Lung (tissue), 12 donors: Measurements from ENCODE around the gene NACC2. TPM values are rescaled to one million over a fixed set of nuclear protein-coding genes. Genes with fewer than 3 reads are reported as not detected.
A peak's percentile ranks its signal among the peaks of the same experiment; 100 is the strongest.

ENCODE experiments used
- ATAC-seq: fragments of 200-7000 bp; cut with Tn5 transposase; one replicate; pipeline ENCODE4 v1.9.1; 2020; ENCODE audit warnings: moderate number of reproducible peaks; ENCODE audit not compliant: insufficient read depth, low FRiP score
- DNase-seq, 3 donors: peaks; one replicate each; pipeline ENCODE4 v3.0.0-alpha.2; 2013 to 2017
- H3K27ac ChIP-seq, 2 donors: one replicate each; pipeline ENCODE4 v1.5.1; 2013; ENCODE audit warnings: mild to moderate bottlenecking in 2 of 2, moderate library complexity in 2 of 2, control low read depth in 1 of 2, inconsistent platforms in 1 of 2, low read depth in 1 of 2, low read length in 1 of 2
- H3K27me3 ChIP-seq, 3 donors: one replicate each; pipeline ENCODE4 v1.5.1; 2013; ENCODE audit warnings: low read length in 2 of 3; ENCODE audit not compliant: control insufficient read depth in 3 of 3, insufficient read depth in 3 of 3
- H3K36me3 ChIP-seq, 4 donors: one replicate each; pipeline ENCODE4 v1.5.1; 2013; ENCODE audit warnings: low read length in 4 of 4, mild to moderate bottlenecking in 1 of 4, moderate library complexity in 1 of 4; ENCODE audit not compliant: control insufficient read depth in 4 of 4, insufficient read depth in 4 of 4
- H3K4me1 ChIP-seq, 5 donors: one replicate each; pipeline ENCODE4 v1.5.1; 2013; ENCODE audit warnings: low read length in 5 of 5, mild to moderate bottlenecking in 2 of 5, moderate library complexity in 1 of 5; ENCODE audit not compliant: control insufficient read depth in 5 of 5, insufficient read depth in 5 of 5
- H3K4me3 ChIP-seq: one replicate; pipeline ENCODE4 v1.5.1; 2013; ENCODE audit warnings: mild to moderate bottlenecking, control low read depth, moderate library complexity
- H3K9ac ChIP-seq, 2 donors: one replicate each; pipeline ENCODE4 v1.5.1; 2013; ENCODE audit warnings: low read length in 2 of 2, control low read depth in 1 of 2; ENCODE audit not compliant: insufficient read depth in 1 of 2
- H3K9me3 ChIP-seq, 4 donors: one replicate each; pipeline ENCODE4 v1.5.1; 2013; ENCODE audit warnings: low read length in 3 of 4, mild to moderate bottlenecking in 1 of 4, moderate library complexity in 1 of 4; ENCODE audit not compliant: control insufficient read depth in 4 of 4, insufficient read depth in 3 of 4
- WGBS, 2 donors: extraction: QIAGEN DNeasy Blood & Tissue Kit; methylation state at CpG; one replicate each; pipeline ENCODE4 v1.1.7; 2013; 5-methylcytosine and 5-hydroxymethylcytosine counted together
- polyA plus RNA-seq, 2 donors: library from polyadenylated mRNA; stranded (reverse); fragments of 200-250 nt; gene quantifications; one replicate each; pipeline ENCODE4 v1.2.1, GENCODE V29; 2013
- total RNA-seq, 2 donors: library from RNA; depleted of rRNA in 1 of 2; stranded (reverse); fragments of >200 nt in 1 of 2; gene quantifications; one replicate each; pipeline ENCODE4 v1.2.1, GENCODE V29; 2014 to 2021
- TF ChIP-seq, protein P1 (sequence below): IDR thresholded peaks from 2 replicates; pipeline ENCODE4 v1.5.1; 2012; ENCODE audit warnings: mild to moderate bottlenecking; ENCODE audit errors: control extremely low read depth, extremely low read depth
- donor health status: control.
- donor health status: control.
- donor health status: Bipolar disorder and iron deficiency.
- donor health status: healthy.
- donor health status: DM: yes; HTN: yes; CAD: no.

Gene NACC2
- total and polyA plus RNA-seq, 4 donors = 5.9 to 32.7 (median 10.5) TPM

DNA sequence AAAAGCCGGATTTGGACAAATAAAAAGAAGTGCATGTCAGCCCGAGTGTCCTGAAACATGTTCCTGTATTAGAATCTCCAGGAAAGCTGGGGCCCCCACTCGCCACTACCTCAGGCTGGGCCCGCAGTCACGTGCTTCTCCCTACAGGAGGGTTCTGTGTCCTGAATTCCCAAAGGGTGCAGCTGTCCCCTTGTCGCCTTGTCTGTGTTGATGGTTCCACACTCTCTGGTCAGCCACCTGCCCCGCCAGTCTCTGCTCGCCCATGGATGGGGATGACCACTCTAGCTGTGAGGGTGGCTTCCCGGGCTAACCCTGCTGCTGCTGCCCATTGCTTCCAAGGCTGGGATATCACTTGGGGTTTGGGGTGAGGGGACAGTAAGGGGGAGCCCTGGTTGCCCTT, 26.7 kb upstream of the NACC2 start:
- peaks cover 0 to 1% (median 0%) of the 10 kb centered on the region in 3 donors for H3K27me3 ChIP-seq
- no peak for DNase-seq
- TF ChIP-seq, protein P1, sequence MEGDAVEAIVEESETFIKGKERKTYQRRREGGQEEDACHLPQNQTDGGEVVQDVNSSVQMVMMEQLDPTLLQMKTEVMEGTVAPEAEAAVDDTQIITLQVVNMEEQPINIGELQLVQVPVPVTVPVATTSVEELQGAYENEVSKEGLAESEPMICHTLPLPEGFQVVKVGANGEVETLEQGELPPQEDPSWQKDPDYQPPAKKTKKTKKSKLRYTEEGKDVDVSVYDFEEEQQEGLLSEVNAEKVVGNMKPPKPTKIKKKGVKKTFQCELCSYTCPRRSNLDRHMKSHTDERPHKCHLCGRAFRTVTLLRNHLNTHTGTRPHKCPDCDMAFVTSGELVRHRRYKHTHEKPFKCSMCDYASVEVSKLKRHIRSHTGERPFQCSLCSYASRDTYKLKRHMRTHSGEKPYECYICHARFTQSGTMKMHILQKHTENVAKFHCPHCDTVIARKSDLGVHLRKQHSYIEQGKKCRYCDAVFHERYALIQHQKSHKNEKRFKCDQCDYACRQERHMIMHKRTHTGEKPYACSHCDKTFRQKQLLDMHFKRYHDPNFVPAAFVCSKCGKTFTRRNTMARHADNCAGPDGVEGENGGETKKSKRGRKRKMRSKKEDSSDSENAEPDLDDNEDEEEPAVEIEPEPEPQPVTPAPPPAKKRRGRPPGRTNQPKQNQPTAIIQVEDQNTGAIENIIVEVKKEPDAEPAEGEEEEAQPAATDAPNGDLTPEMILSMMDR = no peak
- WGBS, 2 donors = 92 to 94% methylated on average over 9 of the region's 9 CpGs
- peaks cover 0 to under 1% (median 0%) of the 10 kb centered on the region in 4 donors for H3K36me3 ChIP-seq
- ATAC-seq = no peak
- H3K4me3 ChIP-seq = no peak overlapping the region
- H3K27ac ChIP-seq = no peak overlapping the region
- H3K9ac ChIP-seq = no peak overlapping the region
- H3K9me3 ChIP-seq = no peaks in the 10 kb centered on the region
- peaks cover 0 to 24% (median 9%) of the 10 kb centered on the region in 5 donors for H3K4me1 ChIP-seq

- H3K4me1 ChIP-seq = peaks cover 0 to 24% (median 9%) of the 10 kb centered on the region in 5 donors
- no peaks in the 10 kb centered on the region for H3K9me3 ChIP-seq
- H3K27ac ChIP-seq = no peak overlapping the region
- ATAC-seq (no peak), DNase-seq (no peak)
- H3K27me3 ChIP-seq = no peaks in the 10 kb centered on the region
- peaks cover 0 to 14% (median 4%) of the 10 kb centered on the region in 4 donors for H3K36me3 ChIP-seq
- no peak overlapping the region for H3K4me3 ChIP-seq
- 91 to 92% methylated on average over 18 of the region's 18 CpGs for WGBS, 2 donors
- no peak overlapping the region for H3K9ac ChIP-seq
- TF ChIP-seq, protein P1 = no peak
Observed at GRCh38 chr9:136120438-136120844, 25.4 kb upstream of the NACC2 start.

DNA sequence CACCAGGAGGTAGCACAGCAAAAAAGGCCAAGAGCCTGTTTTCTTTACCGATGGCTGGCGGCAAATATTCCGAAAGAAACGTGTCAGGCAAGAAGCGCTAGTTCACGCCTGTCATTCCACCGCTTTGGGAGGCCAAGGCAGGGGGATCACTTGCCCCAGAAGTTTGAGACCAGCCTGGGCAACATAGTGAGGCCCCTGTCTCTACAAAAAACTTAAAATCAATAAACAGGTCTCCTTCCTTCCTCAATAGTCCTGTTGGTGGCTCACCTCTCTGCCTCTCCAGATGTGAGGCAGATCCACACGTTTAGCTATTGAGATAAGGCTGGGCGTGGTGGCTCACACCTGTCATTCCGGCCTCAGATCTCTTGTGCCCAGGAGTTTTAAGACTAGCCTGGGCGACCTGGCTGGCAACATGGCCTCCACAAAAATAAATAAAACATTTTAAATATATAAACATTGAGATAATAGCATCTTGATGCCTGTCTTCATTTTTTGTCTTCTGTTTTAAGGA, 24.8 kb upstream of the NACC2 start:
- H3K4me1 ChIP-seq = peaks cover 0 to 24% (median 9%) of the 10 kb centered on the region in 5 donors
- TF ChIP-seq, protein P1 = no peak
- no peaks in the 10 kb centered on the region for H3K27me3 ChIP-seq
- H3K27ac ChIP-seq = peak overlapping the region; percentile 90 to 96
- H3K9ac ChIP-seq = no peak overlapping the region
- no peak for ATAC-seq
- H3K36me3 ChIP-seq = peaks cover 0 to 17% (median 6%) of the 10 kb centered on the region in 4 donors
- 63 to 77% methylated on average over 11 of the region's 11 CpGs for WGBS, 2 donors
- DNase-seq = no peak
- H3K9me3 ChIP-seq = no peaks in the 10 kb centered on the region
- H3K4me3 ChIP-seq = no peak overlapping the region
